Measurements from ENCODE around the gene SCARB1. TPM values are rescaled to one million over a fixed set of nuclear protein-coding genes. Genes with fewer than 3 reads are reported as not detected.

Gene SCARB1
- total and polyA plus RNA-seq, 9 of the 15 experiments (the other 6 are each of a cell fraction or from before 2014, with no cell fraction given) = 0.56 to 157 (median 52.8) TPM

DNA sequence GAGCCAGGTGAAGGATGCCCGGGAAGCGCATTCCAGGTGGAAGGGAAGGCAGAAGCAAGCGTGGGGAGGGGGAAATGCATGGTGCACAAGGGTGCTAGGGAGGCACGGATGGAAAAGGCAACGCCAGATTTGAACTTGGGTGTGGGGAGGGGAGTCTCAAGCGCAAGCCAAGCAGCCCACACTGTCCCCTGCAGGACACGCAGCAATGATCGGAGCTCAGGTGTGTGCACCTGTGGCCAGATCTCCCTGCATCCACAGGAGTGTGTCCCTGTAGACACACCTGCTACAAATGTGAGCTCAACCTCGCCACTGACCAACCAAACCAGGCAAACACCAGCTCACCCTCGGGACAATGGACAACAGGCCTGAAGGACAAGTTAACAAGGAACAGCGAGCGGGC lies 63.2 kb downstream of the SCARB1 start (continued):
- TF ChIP-seq, protein P1, sequence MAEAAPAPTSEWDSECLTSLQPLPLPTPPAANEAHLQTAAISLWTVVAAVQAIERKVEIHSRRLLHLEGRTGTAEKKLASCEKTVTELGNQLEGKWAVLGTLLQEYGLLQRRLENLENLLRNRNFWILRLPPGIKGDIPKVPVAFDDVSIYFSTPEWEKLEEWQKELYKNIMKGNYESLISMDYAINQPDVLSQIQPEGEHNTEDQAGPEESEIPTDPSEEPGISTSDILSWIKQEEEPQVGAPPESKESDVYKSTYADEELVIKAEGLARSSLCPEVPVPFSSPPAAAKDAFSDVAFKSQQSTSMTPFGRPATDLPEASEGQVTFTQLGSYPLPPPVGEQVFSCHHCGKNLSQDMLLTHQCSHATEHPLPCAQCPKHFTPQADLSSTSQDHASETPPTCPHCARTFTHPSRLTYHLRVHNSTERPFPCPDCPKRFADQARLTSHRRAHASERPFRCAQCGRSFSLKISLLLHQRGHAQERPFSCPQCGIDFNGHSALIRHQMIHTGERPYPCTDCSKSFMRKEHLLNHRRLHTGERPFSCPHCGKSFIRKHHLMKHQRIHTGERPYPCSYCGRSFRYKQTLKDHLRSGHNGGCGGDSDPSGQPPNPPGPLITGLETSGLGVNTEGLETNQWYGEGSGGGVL (CRISPR knock-in tag; IDR thresholded peaks at IDR 0.05) = no peak

DNA sequence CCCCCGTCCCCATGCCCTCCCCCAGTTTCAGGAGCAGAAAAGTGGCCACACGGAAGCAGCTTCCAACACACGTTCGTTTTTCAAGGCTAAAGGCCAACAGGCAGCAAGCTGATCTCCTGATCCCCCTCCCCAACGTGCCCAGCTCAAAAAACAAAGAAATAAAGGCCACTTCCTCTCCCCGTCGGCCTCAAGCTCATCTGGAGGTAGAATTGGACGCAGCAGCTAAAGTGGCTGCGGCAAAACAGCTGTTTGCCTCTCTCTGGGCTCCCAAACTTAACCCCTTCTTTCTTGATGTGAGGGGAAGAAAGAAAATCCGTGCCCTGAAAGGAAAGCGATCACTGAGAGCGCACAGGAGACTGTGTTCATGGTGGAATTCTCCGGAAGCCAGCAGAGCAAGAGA lies 66.3 kb downstream of the SCARB1 start:
- H3K9me3 ChIP-seq (replicated peaks; ENCODE audit: control insufficient read depth, insufficient read depth, low read depth, low read length) = no peaks in the 10 kb centered on the region
- BruUV-seq (replicated peaks) = no TSS peak
- no peak overlapping the region for H2AFZ ChIP-seq (ENCODE audit: low read depth, low read length)
- no peak for ATAC-seq
- no peaks in the 10 kb centered on the region for H4K20me1 ChIP-seq (replicated peaks; ENCODE audit: control insufficient read depth, insufficient read depth, low read length)
- no peak overlapping the region for H3K27ac ChIP-seq (ENCODE audit: extremely low read depth, low read depth, low read length)
- POLR2A ChIA-PET = interaction anchor here (0.6 to 0.7 kb wide), 2 partner anchors 13 to 22 kb away, joined by 3 to 4 read pairs; no protein-coding TSS in a partner anchor
- H3K9ac ChIP-seq (ENCODE audit: insufficient read depth in 1 of 2, low read depth in 2 of 2, low read length in 2 of 2) = no peak overlapping the region
- H3K4me1 ChIP-seq (replicated peaks in 1 of 2; ENCODE audit: control insufficient read depth in 2 of 2, insufficient read depth in 2 of 2, low read length in 2 of 2) = no peaks in the 10 kb centered on the region
- CTCF ChIA-PET (ENCODE audit: low intra/inter-chr PET ratio) = no interaction called here
- H3K4me2 ChIP-seq (ENCODE audit: insufficient read depth, low read length) = no peak overlapping the region
- H3K4me3 ChIP-seq = no peak overlapping the region
- no peak for DNase-seq (ENCODE audit: extremely low read depth in 1 of 4, low spot score in 3 of 4)
- peaks cover 2% of the 10 kb centered on the region for H3K9me1 ChIP-seq (ENCODE audit: control insufficient read depth, insufficient read depth, low read length)
- H3K27me3 ChIP-seq (ENCODE audit: control insufficient read depth in 2 of 2, insufficient read depth in 2 of 2, low read length in 2 of 2) = no peaks in the 10 kb centered on the region
- intact Hi-C loops (cut with micrococcal nuclease) = no loop called here
- peaks cover 91% of the 10 kb centered on the region for H3K36me3 ChIP-seq (ENCODE audit: control insufficient read depth, insufficient read depth, low read length)
- in situ Hi-C loops (cut with MboI) = no loop called here
- no peak for FAIRE-seq
- H3K79me2 ChIP-seq (ENCODE audit: control insufficient read depth, insufficient read depth, low read length) = no peaks in the 10 kb centered on the region; the same call in 2 of the 3 replicates
- 79% methylated on average over 11 of the region's 13 CpGs for WGBS (ENCODE audit: insufficient coverage, low coverage, missing lambda C conversion rate)
- TF ChIP-seq NUFIP1 (IDR thresholded peaks at IDR 0.05; ENCODE audit: partially characterized antibody) = no peak
- TF ChIP-seq ZNF274 (IDR thresholded peaks at IDR 0.05; ENCODE audit: borderline replicate concordance, low read depth, low read length) = no peak
- no peak for TF ChIP-seq BCLAF1 (IDR thresholded peaks at IDR 0.05; ENCODE audit: borderline replicate concordance in 1 of 2, control insufficient read depth in 1 of 2, low read depth in 2 of 2, low read length in 1 of 2)
- TF ChIP-seq BRF2 (IDR thresholded peaks at IDR 0.05; ENCODE audit: borderline replicate concordance, insufficient read depth, insufficient read length) = no peak
- TF ChIP-seq NR0B1 (IDR thresholded peaks at IDR 0.05; ENCODE audit: partially characterized antibody) = no peak
- TF ChIP-seq ZNF76 (CRISPR knock-in tag; IDR thresholded peaks at IDR 0.05; ENCODE audit: borderline replicate concordance) = no peak
- TF ChIP-seq ATF6 (CRISPR knock-in tag; IDR thresholded peaks at IDR 0.05) = no peak
- no peak for TF ChIP-seq SAFB (IDR thresholded peaks at IDR 0.05; ENCODE audit: borderline replicate concordance, low read depth, low read length)
